Natural killer cell (primary cell): ENCODE measurements around the gene MRPS27. TPM values are rescaled to one million over a fixed set of nuclear protein-coding genes. Genes with fewer than 3 reads are reported as not detected.

Experiments
- ATAC-seq, 3 donors: fragments of 150-1000 bp in 2 of 3; fragments of 200-7000 bp in 1 of 3; cut with Tn5 transposase; 1 replicate in 1 of 3; 2 replicates in 2 of 3; pipeline ENCODE4 v1.10.0; 2021; ENCODE audit warnings: mild to moderate bottlenecking in 2 of 3, moderate library complexity in 2 of 3
- DNase-seq, 2 donors: peaks; one replicate each; pipeline versions ENCODE4 v3.0.0 to v3.0.0-alpha.2; 2013 to 2021; ENCODE audit warnings: mixed read lengths in 1 of 2
- H3K27ac ChIP-seq: one replicate; pipeline ENCODE4 v1.5.1; 2013; ENCODE audit warnings: mild to moderate bottlenecking, low read length
- H3K27me3 ChIP-seq: one replicate; pipeline ENCODE4 v1.6.1; 2013; ENCODE audit warnings: low read length; ENCODE audit not compliant: control insufficient read depth, insufficient read depth
- H3K36me3 ChIP-seq: one replicate; pipeline ENCODE4 v1.6.1; 2013; ENCODE audit warnings: low read length; ENCODE audit not compliant: control insufficient read depth, insufficient read depth
- H3K4me1 ChIP-seq: one replicate; pipeline ENCODE4 v1.6.1; 2013; ENCODE audit warnings: low read length; ENCODE audit not compliant: control insufficient read depth, insufficient read depth
- H3K4me3 ChIP-seq: one replicate; pipeline ENCODE4 v1.5.1; 2013; ENCODE audit warnings: low read length
- H3K9me3 ChIP-seq: one replicate; pipeline ENCODE4 v1.6.1; 2013; ENCODE audit warnings: low read length; ENCODE audit not compliant: control insufficient read depth, insufficient read depth
- H3K27ac Mint-ChIP-seq, 2 donors: one replicate each; pipeline ENCODE4 v1.8.0; 2022; ENCODE audit warnings: mild to moderate bottlenecking in 2 of 2, mixed read lengths in 2 of 2, moderate library complexity in 1 of 2
- H3K27me3 Mint-ChIP-seq, 2 donors: one replicate each; pipeline ENCODE4 v1.8.0; 2022; ENCODE audit warnings: low read depth in 2 of 2, mixed read lengths in 2 of 2
- H3K36me3 Mint-ChIP-seq: one replicate; pipeline ENCODE4 v1.8.0; 2022; ENCODE audit warnings: mixed read lengths
- H3K4me1 Mint-ChIP-seq, 2 donors: one replicate each; pipeline ENCODE4 v1.8.0; 2022; ENCODE audit warnings: mixed read lengths in 2 of 2
- H3K4me3 Mint-ChIP-seq: one replicate; pipeline ENCODE4 v1.8.0; 2022; ENCODE audit warnings: mild to moderate bottlenecking, moderate library complexity, mixed read lengths
- H3K9me3 Mint-ChIP-seq, 2 donors: one replicate each; pipeline ENCODE4 v1.8.0; 2022; ENCODE audit warnings: mixed read lengths in 2 of 2
- WGBS: methylation state at CpG from one replicate; pipeline ENCODE4 v1.1.7; 2013; ENCODE audit warnings: missing lambda C conversion rate; ENCODE audit not compliant: insufficient coverage; 5-methylcytosine and 5-hydroxymethylcytosine counted together
- intact Hi-C: fragments of 100-400 bp; cut with micrococcal nuclease; formaldehyde crosslinking; loops from one replicate; pipeline ENCODE4 v1.14.2; 2022
- total RNA-seq, 4 donors: library from RNA; stranded (reverse); fragments of 120-200 nt in 1 of 4; gene quantifications; one replicate each; pipeline versions ENCODE4 v1.2.3 to v1.2.4, GENCODE V29; 2013 to 2022
- TF ChIP-seq, protein P1 (sequence below): fragments of 200-600 bp; IDR thresholded peaks from one replicate; pipeline ENCODE4 v1.8.0; 2022; ENCODE audit warnings: antibody characterized with exemption

The MRPS27 gene
- total RNA-seq, 3 donors from 2014 or later (not counting 1 experiment from before 2014, with no cell fraction given): 25.5 to 36.5 (median 36.3) TPM

DNA sequence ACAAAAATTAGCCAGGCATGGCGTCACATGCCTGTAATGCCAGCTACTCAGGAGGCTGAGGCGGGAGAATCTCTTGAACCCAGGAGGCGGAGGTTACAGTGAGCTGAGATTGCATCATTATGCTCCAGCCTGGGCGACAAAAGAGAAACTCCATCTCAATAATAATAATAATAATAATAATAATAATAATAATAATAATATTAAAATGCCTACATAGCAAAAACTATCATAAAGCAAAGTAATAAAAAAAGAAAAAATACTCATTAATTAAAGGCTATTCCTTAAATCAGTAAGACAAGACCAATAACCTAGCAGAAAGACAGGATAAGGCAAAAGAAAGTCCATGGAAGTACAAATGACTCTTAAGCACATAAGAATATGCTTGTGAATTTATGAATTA, 50.0 kb downstream of the MRPS27 start:
- TF ChIP-seq, protein P1, sequence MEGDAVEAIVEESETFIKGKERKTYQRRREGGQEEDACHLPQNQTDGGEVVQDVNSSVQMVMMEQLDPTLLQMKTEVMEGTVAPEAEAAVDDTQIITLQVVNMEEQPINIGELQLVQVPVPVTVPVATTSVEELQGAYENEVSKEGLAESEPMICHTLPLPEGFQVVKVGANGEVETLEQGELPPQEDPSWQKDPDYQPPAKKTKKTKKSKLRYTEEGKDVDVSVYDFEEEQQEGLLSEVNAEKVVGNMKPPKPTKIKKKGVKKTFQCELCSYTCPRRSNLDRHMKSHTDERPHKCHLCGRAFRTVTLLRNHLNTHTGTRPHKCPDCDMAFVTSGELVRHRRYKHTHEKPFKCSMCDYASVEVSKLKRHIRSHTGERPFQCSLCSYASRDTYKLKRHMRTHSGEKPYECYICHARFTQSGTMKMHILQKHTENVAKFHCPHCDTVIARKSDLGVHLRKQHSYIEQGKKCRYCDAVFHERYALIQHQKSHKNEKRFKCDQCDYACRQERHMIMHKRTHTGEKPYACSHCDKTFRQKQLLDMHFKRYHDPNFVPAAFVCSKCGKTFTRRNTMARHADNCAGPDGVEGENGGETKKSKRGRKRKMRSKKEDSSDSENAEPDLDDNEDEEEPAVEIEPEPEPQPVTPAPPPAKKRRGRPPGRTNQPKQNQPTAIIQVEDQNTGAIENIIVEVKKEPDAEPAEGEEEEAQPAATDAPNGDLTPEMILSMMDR: no peak
- Histone ChIP-seq H3K36me3 (peaks cover 3% of the 10 kb centered on the region), H3K4me3 (no peak overlapping the region), H3K9me3 (no peaks in the 10 kb centered on the region), H3K27ac (no peak overlapping the region), H3K27me3 (no peaks in the 10 kb centered on the region), H3K4me1 (no peaks in the 10 kb centered on the region)
- intact Hi-C loops: no loop called here
- Mint-ChIP-seq H3K4me1 (peaks cover 8 to 12% of the 10 kb centered on the region in 2 donors), H3K27me3 (no peaks in the 10 kb centered on the region), H3K4me3 (no peak overlapping the region), H3K27ac (no peak overlapping the region), H3K9me3 (no peaks in the 10 kb centered on the region), H3K36me3 (no peaks in the 10 kb centered on the region)
- ATAC-seq: no peak
- 100% methylated on average over 1 of the region's 4 CpGs for WGBS
- no peak for DNase-seq

DNA sequence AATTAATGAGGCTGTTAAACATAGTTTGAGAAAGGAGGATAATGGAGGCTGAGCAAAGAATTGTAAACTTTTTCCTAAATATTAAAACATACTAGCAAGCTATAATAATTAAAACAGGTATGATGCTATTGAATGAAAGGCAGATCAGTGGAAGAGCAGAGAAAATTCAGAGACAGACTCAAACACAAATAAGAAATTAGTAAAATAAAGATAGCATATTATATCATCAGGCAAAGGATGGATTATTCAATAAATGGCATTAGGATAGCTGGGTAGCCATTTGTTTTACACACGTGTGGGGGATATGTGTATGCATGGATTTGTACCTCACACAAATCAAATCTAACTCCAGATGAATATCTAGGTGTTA, 50.6 kb downstream of the MRPS27 start:
- no peak overlapping the region for H3K4me3 Mint-ChIP-seq
- peaks cover 3% of the 10 kb centered on the region for H3K36me3 ChIP-seq
- no CpG with 5 or more reads among the region's 1 CpG for WGBS
- H3K27ac Mint-ChIP-seq: no peak overlapping the region
- no peak overlapping the region for H3K4me3 ChIP-seq
- H3K27ac ChIP-seq: no peak overlapping the region
- no peaks in the 10 kb centered on the region for H3K9me3 ChIP-seq
- peaks cover 4 to 12% of the 10 kb centered on the region in 2 donors for H3K4me1 Mint-ChIP-seq
- no peaks in the 10 kb centered on the region for H3K27me3 Mint-ChIP-seq
- TF ChIP-seq, protein P1: peak; percentile 31
- no peaks in the 10 kb centered on the region for H3K4me1 ChIP-seq
- no peaks in the 10 kb centered on the region for H3K27me3 ChIP-seq
- H3K9me3 Mint-ChIP-seq: no peaks in the 10 kb centered on the region
- ATAC-seq: no peak
- DNase-seq: no peak
- H3K36me3 Mint-ChIP-seq: no peaks in the 10 kb centered on the region
- intact Hi-C loops: loop anchor here (1.0 kb wide), 1 partner anchor 132 kb away; no protein-coding TSS in a partner anchor

GRCh38 chr5:72268753-72269410, 51.2 kb downstream of the MRPS27 start:
- Mint-ChIP-seq H3K36me3 (no peaks in the 10 kb centered on the region), H3K4me3 (no peak overlapping the region), H3K9me3 (no peaks in the 10 kb centered on the region), H3K27ac (no peak overlapping the region), H3K4me1 (peaks cover 4 to 12% of the 10 kb centered on the region in 2 donors), H3K27me3 (no peaks in the 10 kb centered on the region)
- DNase-seq: peak; percentile 23 to 69
- Histone ChIP-seq H3K27ac (no peak overlapping the region), H3K27me3 (no peaks in the 10 kb centered on the region), H3K4me3 (no peak overlapping the region), H3K4me1 (no peaks in the 10 kb centered on the region), H3K36me3 (peaks cover 3% of the 10 kb centered on the region), H3K9me3 (no peaks in the 10 kb centered on the region)
- 77% methylated on average over 2 of the region's 2 CpGs for WGBS
- TF ChIP-seq, protein P1: peak; percentile 76
- intact Hi-C loops: loop anchor here (1.0 kb wide), 1 partner anchor 132 kb away; no protein-coding TSS in a partner anchor
- ATAC-seq: peak in 2 of 3 donors; percentile 57 to 69

DNA sequence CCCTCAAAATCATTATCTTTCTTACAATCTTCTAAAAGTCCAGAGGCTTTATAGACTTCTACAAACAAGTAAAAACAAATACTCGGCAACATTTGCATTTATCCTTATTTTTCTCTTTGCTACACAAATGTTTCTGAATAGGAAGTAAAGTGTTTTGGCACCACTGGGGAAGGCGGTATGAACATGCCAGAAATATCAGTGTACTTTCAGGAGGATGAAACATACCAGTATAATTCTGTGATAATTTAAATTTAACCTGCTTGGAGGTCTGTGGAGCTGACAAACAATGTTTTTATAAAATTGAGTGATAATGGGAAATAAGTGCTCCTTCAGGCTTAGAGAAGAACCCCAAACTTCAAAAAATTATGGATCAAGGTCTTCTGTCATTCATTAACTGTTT, 51.8 kb downstream of the MRPS27 start:
- H3K9me3 Mint-ChIP-seq: no peaks in the 10 kb centered on the region
- Histone ChIP-seq H3K4me3 (no peak overlapping the region), H3K4me1 (no peaks in the 10 kb centered on the region), H3K36me3 (no peaks in the 10 kb centered on the region), H3K27me3 (no peaks in the 10 kb centered on the region), H3K27ac (no peak overlapping the region), H3K9me3 (no peaks in the 10 kb centered on the region)
- H3K4me1 Mint-ChIP-seq: peaks cover 8 to 12% of the 10 kb centered on the region in 2 donors
- ATAC-seq: no peak
- H3K4me3 Mint-ChIP-seq: no peak overlapping the region
- TF ChIP-seq, protein P1: no peak
- no peaks in the 10 kb centered on the region for H3K27me3 Mint-ChIP-seq
- H3K27ac Mint-ChIP-seq: no peak overlapping the region
- no peaks in the 10 kb centered on the region for H3K36me3 Mint-ChIP-seq
- intact Hi-C loops: no loop called here
- no peak for DNase-seq
- no CpG with 5 or more reads among the region's 2 CpGs for WGBS
